D721Med (cell line): Measurements from ENCODE around the gene SMPX.
"Not testable (repeated sequence)": the region's sequence is repeated elsewhere in the genome, so short reads cannot be mapped to it uniquely, and the experiment has no call there.

Source experiments
- DNase-seq: peaks from one replicate; pipeline ENCODE4 v3.0.0; 2011; ENCODE audit warnings: low spot score; ENCODE audit not compliant: insufficient read length
- FAIRE-seq: peaks from 2 replicates; lab custom pipeline; 2011; peaks lifted over from hg19 to GRCh38; lab: Jason Lieb, UNC
- TF ChIP-seq, protein P1 (sequence below): IDR thresholded peaks from 2 replicates; pipeline ENCODE4 v1.5.1; 2012; ENCODE audit warnings: mild to moderate bottlenecking, control low read depth; ENCODE audit not compliant: insufficient read depth; ENCODE audit errors: missing control alignments

Gene SMPX

DNA sequence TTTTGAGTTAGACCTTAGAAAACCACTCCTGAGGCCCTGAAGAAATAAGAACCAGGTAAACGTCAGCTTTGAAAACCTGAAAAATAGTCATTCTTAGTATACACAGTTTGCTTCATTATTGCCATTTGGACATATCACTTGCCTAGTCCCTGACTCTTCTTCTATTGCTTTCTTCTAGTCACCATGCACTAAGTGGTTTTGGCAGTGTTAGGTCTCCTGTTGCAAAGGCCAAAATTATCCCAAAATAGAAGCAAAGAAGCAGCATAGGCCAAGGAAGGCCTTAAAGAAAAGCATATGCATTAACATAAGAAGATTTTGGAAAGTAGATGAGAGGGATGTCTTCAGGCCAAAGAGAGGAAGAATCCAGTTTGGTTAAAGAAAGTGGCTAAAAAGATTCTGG, 24.1 kb upstream of the SMPX start:
- DNase-seq, result no peak
- no peak for FAIRE-seq
- TF ChIP-seq, protein P1, sequence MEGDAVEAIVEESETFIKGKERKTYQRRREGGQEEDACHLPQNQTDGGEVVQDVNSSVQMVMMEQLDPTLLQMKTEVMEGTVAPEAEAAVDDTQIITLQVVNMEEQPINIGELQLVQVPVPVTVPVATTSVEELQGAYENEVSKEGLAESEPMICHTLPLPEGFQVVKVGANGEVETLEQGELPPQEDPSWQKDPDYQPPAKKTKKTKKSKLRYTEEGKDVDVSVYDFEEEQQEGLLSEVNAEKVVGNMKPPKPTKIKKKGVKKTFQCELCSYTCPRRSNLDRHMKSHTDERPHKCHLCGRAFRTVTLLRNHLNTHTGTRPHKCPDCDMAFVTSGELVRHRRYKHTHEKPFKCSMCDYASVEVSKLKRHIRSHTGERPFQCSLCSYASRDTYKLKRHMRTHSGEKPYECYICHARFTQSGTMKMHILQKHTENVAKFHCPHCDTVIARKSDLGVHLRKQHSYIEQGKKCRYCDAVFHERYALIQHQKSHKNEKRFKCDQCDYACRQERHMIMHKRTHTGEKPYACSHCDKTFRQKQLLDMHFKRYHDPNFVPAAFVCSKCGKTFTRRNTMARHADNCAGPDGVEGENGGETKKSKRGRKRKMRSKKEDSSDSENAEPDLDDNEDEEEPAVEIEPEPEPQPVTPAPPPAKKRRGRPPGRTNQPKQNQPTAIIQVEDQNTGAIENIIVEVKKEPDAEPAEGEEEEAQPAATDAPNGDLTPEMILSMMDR, result no peak

DNA sequence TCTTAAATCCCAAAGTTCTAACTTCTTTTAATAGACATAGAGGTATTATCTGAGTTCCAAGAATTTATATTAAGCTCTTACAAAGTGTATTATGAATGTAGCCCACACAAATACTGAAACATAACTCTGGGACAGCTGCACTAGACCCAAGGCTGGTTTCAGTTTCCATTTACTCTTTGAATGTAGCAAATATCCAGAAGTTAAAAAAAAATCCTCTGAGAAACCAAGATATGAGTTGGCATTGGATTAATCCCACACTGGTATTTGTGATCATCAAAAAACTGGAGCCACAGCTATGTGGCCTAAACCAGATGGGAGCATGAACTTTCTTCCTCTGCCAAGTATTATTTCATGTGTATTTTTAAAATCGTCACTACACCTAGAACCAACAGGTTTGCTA, 23.6 kb upstream of the SMPX start:
- TF ChIP-seq, protein P1, result no peak
- no peak for DNase-seq
- no peak for FAIRE-seq

DNA sequence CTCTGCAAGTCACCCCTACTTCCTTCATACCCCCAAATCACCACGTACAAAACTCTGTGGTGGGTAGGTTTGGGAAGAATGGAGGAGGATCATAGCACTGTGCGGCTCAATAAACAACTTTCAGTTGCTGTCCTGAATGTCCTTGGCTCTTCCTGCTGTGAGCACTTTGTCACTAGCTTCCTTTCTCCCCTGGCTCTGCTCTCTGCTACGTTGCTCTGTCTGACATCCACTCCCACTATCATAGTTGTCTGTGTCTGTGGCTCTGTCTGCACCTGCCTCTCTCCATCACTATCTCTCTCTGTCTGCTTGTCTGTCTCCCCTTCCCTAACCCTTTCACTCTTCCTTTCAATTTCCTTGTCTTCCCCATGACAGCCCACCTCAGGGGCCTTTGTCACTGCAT, 21.2 kb upstream of the SMPX start:
- no peak for DNase-seq
- no peak for FAIRE-seq
- TF ChIP-seq, protein P1, result no peak

DNA sequence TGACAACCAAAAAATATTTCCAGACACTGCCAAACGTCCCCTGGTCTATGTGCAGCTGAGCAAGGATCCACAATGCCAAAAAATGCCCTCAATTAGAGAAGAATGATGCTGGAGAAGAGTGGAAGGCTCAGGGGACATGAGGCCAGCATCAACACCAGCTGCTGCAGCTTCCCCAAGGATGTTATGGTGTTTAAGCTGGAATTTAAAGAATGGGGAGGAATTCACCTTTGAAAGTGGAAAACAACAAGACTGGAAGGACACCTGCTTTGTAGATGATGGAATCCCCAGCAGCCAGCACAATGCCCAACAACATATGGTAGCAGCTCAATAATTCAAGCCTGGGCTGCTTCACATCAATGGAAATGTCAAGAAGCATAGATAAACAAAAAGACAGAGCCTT, 20.3 kb upstream of the SMPX start:
- no peak for DNase-seq
- FAIRE-seq, result no peak
- TF ChIP-seq, protein P1, result no peak

DNA sequence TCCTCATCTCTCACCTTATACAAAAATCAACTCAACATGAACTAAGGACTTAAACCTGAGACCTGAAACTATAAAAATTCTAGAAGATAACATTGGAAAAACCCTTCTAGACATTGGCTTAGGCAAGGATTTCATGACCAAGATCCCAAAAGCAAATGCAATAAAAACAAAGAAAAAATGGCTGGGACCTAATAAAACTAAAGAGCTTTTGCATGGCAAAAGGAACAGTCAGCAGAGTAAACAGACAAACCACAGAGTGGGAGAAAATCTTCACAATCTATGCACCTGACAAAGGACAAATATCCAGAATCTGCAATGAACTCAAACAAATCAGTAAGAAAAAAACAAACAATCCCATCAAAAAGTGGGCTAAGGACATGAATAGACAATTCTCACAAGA, 17.2 kb upstream of the SMPX start:
- DNase-seq, FAIRE-seq: not testable (repeated sequence)

DNA sequence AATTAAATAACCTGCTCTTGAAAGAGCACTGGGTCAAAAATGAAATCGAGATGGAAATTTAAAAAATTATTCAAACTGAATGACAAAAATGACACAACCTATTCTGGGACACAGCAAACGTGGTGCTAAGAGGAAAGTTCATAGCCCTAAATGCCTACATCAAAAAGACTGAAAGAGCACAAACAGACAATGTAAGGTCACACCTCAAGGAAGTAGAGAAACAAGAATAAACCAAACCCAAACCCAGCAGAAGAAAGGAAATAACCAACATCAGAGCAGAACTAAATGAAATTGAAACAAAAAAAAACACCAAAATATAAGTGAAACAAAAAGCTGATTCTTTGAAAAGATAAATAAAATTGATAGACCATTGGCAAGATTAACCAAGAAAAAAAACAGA, 15.1 kb upstream of the SMPX start:
- DNase-seq, FAIRE-seq: not testable (repeated sequence)

DNA sequence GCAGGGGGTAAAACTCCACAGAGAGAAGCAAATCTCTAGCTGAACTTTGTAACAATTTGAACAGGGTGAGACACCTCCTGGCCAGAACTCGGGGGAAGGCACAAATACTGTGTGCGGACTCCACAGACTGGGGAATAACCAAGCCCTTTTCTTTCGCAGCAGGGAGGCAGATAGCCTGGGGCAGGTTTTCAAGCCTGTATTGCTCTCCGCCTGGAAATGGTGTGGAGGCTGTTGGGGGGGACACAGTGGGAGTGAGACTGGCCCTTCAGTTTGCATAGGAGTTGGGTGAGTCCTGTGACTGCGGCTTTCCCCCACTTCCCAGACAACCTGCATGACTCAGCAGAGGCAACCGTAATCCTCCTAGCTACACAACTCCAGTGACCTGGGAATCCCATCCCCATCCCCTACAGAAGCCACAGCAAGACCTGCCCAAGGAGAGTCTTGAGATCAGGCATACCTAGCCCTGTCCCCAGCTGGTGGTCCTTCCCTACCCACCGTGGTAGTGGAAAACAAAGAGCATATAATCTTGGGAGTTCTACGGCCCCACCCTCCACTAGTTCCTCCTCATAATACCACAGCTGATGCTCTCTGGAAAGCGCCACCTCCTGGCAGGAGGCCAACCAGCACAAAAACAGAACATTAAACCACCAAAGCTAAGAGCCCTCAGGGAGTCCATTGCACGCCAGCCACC, 12.9 kb upstream of the SMPX start:
- no peak for DNase-seq
- TF ChIP-seq, protein P1, result no peak
- FAIRE-seq, result no peak

DNA sequence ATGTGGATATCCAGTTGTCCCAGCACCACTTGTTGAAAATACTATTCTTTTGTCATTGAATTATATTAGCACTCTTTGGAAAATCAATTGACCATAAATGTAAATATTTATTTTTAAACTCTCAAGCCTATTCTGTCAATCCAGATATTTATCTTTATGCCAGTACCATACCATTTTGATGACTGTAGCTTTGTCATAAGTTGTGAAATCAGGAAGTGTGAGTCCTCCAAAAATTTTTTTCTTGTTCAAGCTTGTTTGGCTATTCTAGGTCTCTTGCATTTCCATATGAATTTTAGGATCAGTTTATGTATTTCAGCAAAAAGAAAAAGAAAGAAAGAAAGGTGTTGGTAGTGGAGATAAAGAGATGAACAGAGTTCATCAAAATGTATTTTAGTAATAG, 8.2 kb upstream of the SMPX start:
- no peak for DNase-seq
- TF ChIP-seq, protein P1, result no peak
- FAIRE-seq, result no peak
